ELR (cell line): ENCODE results near the gene PIGL.
"Not testable (repeated sequence)": the region's sequence is repeated elsewhere in the genome, so short reads cannot be mapped to it uniquely, and the experiment has no call there.

Source experiments
- DNase-seq: peaks from one replicate; pipeline ENCODE4 v3.0.0-alpha.2; 2015; ENCODE audit warnings: low read depth

The PIGL gene

GRCh38 chr17:16312061-16312460 is 95.1 kb downstream of the PIGL start:
- not testable (repeated sequence) for DNase-seq

GRCh38 chr17:16313139-16314090 is 96.4 kb downstream of the PIGL start:
- DNase-seq, result no peak

GRCh38 chr17:16314189-16314588 is 97.2 kb downstream of the PIGL start:
- DNase-seq, result peak; percentile 25

GRCh38 chr17:16314859-16315258 is 97.8 kb downstream of the PIGL start:
- no peak for DNase-seq

- DNase-seq, result no peak
Observed at GRCh38 chr17:16319969-16320368, 103.0 kb downstream of the PIGL start.

- peak; percentile 83 for DNase-seq
Observed at GRCh38 chr17:16322636-16323035, 105.6 kb downstream of the PIGL start.

GRCh38 chr17:16325964-16326363 is 109.0 kb downstream of the PIGL start:
- no peak for DNase-seq

- DNase-seq, result no peak
Observed at GRCh38 chr17:16327018-16327417, 110.0 kb downstream of the PIGL start.

GRCh38 chr17:16328997-16329396 is 112.0 kb downstream of the PIGL start:
- peak; percentile 26 for DNase-seq

GRCh38 chr17:16329519-16330271 is 112.7 kb downstream of the PIGL start:
- peak; percentile 58 for DNase-seq

- no peak for DNase-seq
Observed at GRCh38 chr17:16338391-16338790, 121.4 kb downstream of the PIGL start.

- DNase-seq, result no peak
Observed at GRCh38 chr17:16339402-16339801, 122.4 kb downstream of the PIGL start.

GRCh38 chr17:16339959-16340358 is 122.9 kb downstream of the PIGL start:
- no peak for DNase-seq

GRCh38 chr17:16342979-16343378 is 126.0 kb downstream of the PIGL start:
- peak; percentile 63 for DNase-seq

- no peak for DNase-seq
Observed at GRCh38 chr17:16343569-16343968, 126.6 kb downstream of the PIGL start.

- no peak for DNase-seq
Observed at GRCh38 chr17:16345565-16345964, 128.6 kb downstream of the PIGL start.

- no peak for DNase-seq
Observed at GRCh38 chr17:16346721-16347271, 129.8 kb downstream of the PIGL start.

- no peak for DNase-seq
Observed at GRCh38 chr17:16348586-16348985, 131.6 kb downstream of the PIGL start.

GRCh38 chr17:16349431-16349830 is 132.4 kb downstream of the PIGL start:
- no peak for DNase-seq

GRCh38 chr17:16351831-16352230 is 134.8 kb downstream of the PIGL start:
- peak; percentile 62 for DNase-seq

GRCh38 chr17:16352303-16352666 is 135.3 kb downstream of the PIGL start:
- peak; percentile 78 for DNase-seq

- DNase-seq, result peak; percentile 58
Observed at GRCh38 chr17:16352667-16353316, 135.8 kb downstream of the PIGL start.
